ENCODE data around the gene RAP1A. TPM values are rescaled to one million over a fixed set of nuclear protein-coding genes. Genes with fewer than 3 reads are reported as not detected.

Gene RAP1A
- total RNA-seq = 100 to 1,000 TPM in 5 of 7 donors, 10 to 100 TPM in 2; 83.3 to 125 (median 113) TPM
- polyA plus RNA-seq = 100 to 1,000 TPM in 1 of 3 donors, 10 to 100 TPM in 2; 93.6 to 106 (median 99.3) TPM
- long read RNA-seq, donor 1, full-length matches to known transcripts = 44 of 102 reads
- long read RNA-seq, donor 1, partial matches to known transcripts = 58 of 102 reads
- long read RNA-seq, donor 1, other reads (novel, unspliced or antisense) = 0 of 102 reads
- long read RNA-seq, donor 2, full-length matches to known transcripts = 27 of 70 reads
- long read RNA-seq, donor 2, partial matches to known transcripts = 43 of 70 reads
- long read RNA-seq, donor 2, other reads (novel, unspliced or antisense) = 0 of 70 reads

- 0 to 1% (median 0%) methylated on average over 31 to 79 of the region's 79 CpGs for WGBS, 5 donors
- peaks cover 0 to 7% (median 0%) of the 10 kb centered on the region in 6 donors for H3K36me3 ChIP-seq
- peak in 2 of 3 donors; percentile 43 to 70 for TF ChIP-seq POLR2A (IDR thresholded peaks at IDR 0.05)
- peak; percentile 97 to 98 (median 97) for TF ChIP-seq POLR2AphosphoS5 (IDR thresholded peaks at IDR 0.05)
- TF ChIP-seq, protein P1, sequence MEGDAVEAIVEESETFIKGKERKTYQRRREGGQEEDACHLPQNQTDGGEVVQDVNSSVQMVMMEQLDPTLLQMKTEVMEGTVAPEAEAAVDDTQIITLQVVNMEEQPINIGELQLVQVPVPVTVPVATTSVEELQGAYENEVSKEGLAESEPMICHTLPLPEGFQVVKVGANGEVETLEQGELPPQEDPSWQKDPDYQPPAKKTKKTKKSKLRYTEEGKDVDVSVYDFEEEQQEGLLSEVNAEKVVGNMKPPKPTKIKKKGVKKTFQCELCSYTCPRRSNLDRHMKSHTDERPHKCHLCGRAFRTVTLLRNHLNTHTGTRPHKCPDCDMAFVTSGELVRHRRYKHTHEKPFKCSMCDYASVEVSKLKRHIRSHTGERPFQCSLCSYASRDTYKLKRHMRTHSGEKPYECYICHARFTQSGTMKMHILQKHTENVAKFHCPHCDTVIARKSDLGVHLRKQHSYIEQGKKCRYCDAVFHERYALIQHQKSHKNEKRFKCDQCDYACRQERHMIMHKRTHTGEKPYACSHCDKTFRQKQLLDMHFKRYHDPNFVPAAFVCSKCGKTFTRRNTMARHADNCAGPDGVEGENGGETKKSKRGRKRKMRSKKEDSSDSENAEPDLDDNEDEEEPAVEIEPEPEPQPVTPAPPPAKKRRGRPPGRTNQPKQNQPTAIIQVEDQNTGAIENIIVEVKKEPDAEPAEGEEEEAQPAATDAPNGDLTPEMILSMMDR (IDR thresholded peaks at IDR 0.05 in 8 of 11, conservative IDR thresholded peaks at IDR 0.05 in 3 of 11) = no peak
- no peaks in the 10 kb centered on the region for H3K9me3 ChIP-seq
- H3K4me1 ChIP-seq = peaks cover 64 to 92% (median 87%) of the 10 kb centered on the region in 6 donors
- H3K27ac ChIP-seq = peak within 1 kb of the TSS; percentile 94 to 100 (median 98)
- no peaks in the 10 kb centered on the region for H3K27me3 ChIP-seq (replicated peaks in 1 of 7)
- DNase-seq = peak; percentile 99
- intact Hi-C loops (cut with DNase I; ENCODE audit: low total_unique reads) = no loop called here
- H3K4me3 ChIP-seq = peak within 1 kb of the TSS; percentile 71 to 85 (median 81)
Measured at GRCh38 chr1:111619635-111620440, at the start of gene RAP1A. Gene RAP1A (plus strand): TSS chr1:111619789. CDS start chr1:111691361, 71,572 bp downstream.

- Histone ChIP-seq H3K4me3 (no peak overlapping the region), H3K27me3 (replicated peaks in 1 of 7) (no peaks in the 10 kb centered on the region), H3K36me3 (no peaks in the 10 kb centered on the region), H3K4me1 (peaks cover 0 to 21% (median 8%) of the 10 kb centered on the region in 6 donors), H3K27ac (no peak overlapping the region), H3K9me3 (no peaks in the 10 kb centered on the region)
- no peak for TF ChIP-seq POLR2AphosphoS5 (IDR thresholded peaks at IDR 0.05)
- TF ChIP-seq, protein P1 (IDR thresholded peaks at IDR 0.05 in 8 of 11, conservative IDR thresholded peaks at IDR 0.05 in 3 of 11) = no peak
- TF ChIP-seq POLR2A (IDR thresholded peaks at IDR 0.05) = no peak
- no peak for DNase-seq
- intact Hi-C loops (cut with DNase I; ENCODE audit: low total_unique reads) = no loop called here
- 57 to 84% (median 68%) methylated on average over 3 of the region's 3 CpGs for WGBS, 5 donors
Measured at GRCh38 chr1:111569913-111570312, 49.7 kb upstream of the RAP1A start.

- TF ChIP-seq, protein P1 (IDR thresholded peaks at IDR 0.05 in 8 of 11, conservative IDR thresholded peaks at IDR 0.05 in 3 of 11) = peak in 10 of 11 experiments; percentile 14 to 56 (median 42)
- no peak for TF ChIP-seq POLR2A (IDR thresholded peaks at IDR 0.05)
- WGBS, 5 donors = 67 to 90% (median 77%) methylated on average over 2 of the region's 2 CpGs
- Histone ChIP-seq H3K27ac (no peak overlapping the region), H3K36me3 (no peaks in the 10 kb centered on the region), H3K4me1 (peaks cover 0 to 21% (median 8%) of the 10 kb centered on the region in 6 donors), H3K27me3 (replicated peaks in 1 of 7) (no peaks in the 10 kb centered on the region), H3K9me3 (no peaks in the 10 kb centered on the region), H3K4me3 (no peak overlapping the region)
- intact Hi-C loops (cut with DNase I; ENCODE audit: low total_unique reads) = no loop called here
- no peak for DNase-seq
Measured at GRCh38 chr1:111570781-111571181, 48.8 kb upstream of the RAP1A start.

- Histone ChIP-seq H3K4me1 (peaks cover 0 to 21% (median 8%) of the 10 kb centered on the region in 6 donors), H3K9me3 (no peaks in the 10 kb centered on the region), H3K36me3 (no peaks in the 10 kb centered on the region), H3K27me3 (replicated peaks in 1 of 7) (no peaks in the 10 kb centered on the region), H3K4me3 (no peak overlapping the region), H3K27ac (no peak overlapping the region)
- intact Hi-C loops (cut with DNase I; ENCODE audit: low total_unique reads) = no loop called here
- WGBS, 5 donors = 88 to 93% (median 91%) methylated on average over 3 of the region's 3 CpGs
- DNase-seq = no peak
- TF ChIP-seq POLR2AphosphoS5 (IDR thresholded peaks at IDR 0.05) = no peak
- TF ChIP-seq POLR2A (IDR thresholded peaks at IDR 0.05) = no peak
- TF ChIP-seq, protein P1 (IDR thresholded peaks at IDR 0.05 in 8 of 11, conservative IDR thresholded peaks at IDR 0.05 in 3 of 11) = no peak
Measured at GRCh38 chr1:111571239-111571638, 48.4 kb upstream of the RAP1A start.

Measured in spleen (tissue), 13 donors.